HG03432 (cell line): ENCODE results near the gene TBX19.

Experiments used
- ATAC-seq: cut with Tn5 transposase; IDR thresholded peaks from one replicate; pipeline ENCODE4 v1.9.1; 2021; ENCODE audit warnings: mild to moderate bottlenecking, moderate library complexity; ENCODE audit not compliant: unreplicated experiment

Gene TBX19

GRCh38 chr1:168280296-168280927 is at the start of gene TBX19:
Gene TBX19 (plus strand): TSS chr1:168280877. CDS start chr1:168281091, 214 bp downstream.
- ATAC-seq: no peak

GRCh38 chr1:168234846-168235547 is 45.7 kb upstream of the TBX19 start:
- peak; percentile 80 for ATAC-seq

- ATAC-seq: peak; percentile 16
These were observed 45.2 kb upstream of the TBX19 start for GRCh38 chr1:168235548-168235885.

GRCh38 chr1:168235937-168236336 is 44.7 kb upstream of the TBX19 start:
- ATAC-seq: no peak

GRCh38 chr1:168236836-168237611 is 43.7 kb upstream of the TBX19 start:
- ATAC-seq: no peak

- no peak for ATAC-seq
These were observed 37.5 kb upstream of the TBX19 start for GRCh38 chr1:168243198-168243597.

- no peak for ATAC-seq
These were observed 37.0 kb upstream of the TBX19 start for GRCh38 chr1:168243636-168244212.

GRCh38 chr1:168245042-168245441 is 35.6 kb upstream of the TBX19 start:
- no peak for ATAC-seq

- no peak for ATAC-seq
These were observed 34.2 kb upstream of the TBX19 start for GRCh38 chr1:168246506-168246905.

- ATAC-seq: no peak
These were observed 28.4 kb upstream of the TBX19 start for GRCh38 chr1:168252204-168252733.

- no peak for ATAC-seq
These were observed 24.5 kb upstream of the TBX19 start for GRCh38 chr1:168256164-168256563.

GRCh38 chr1:168257397-168257796 is 23.3 kb upstream of the TBX19 start:
- no peak for ATAC-seq

GRCh38 chr1:168259567-168259966 is 21.1 kb upstream of the TBX19 start:
- no peak for ATAC-seq

GRCh38 chr1:168260393-168260792 is 20.3 kb upstream of the TBX19 start:
- no peak for ATAC-seq

- ATAC-seq: no peak
These were observed 19.3 kb upstream of the TBX19 start for GRCh38 chr1:168261390-168261789.

- no peak for ATAC-seq
These were observed 17.5 kb upstream of the TBX19 start for GRCh38 chr1:168263130-168263529.

- ATAC-seq: no peak
These were observed 16.4 kb upstream of the TBX19 start for GRCh38 chr1:168264296-168264695.

GRCh38 chr1:168265596-168265995 is 15.1 kb upstream of the TBX19 start:
- no peak for ATAC-seq

GRCh38 chr1:168266644-168267186 is 14.0 kb upstream of the TBX19 start:
- ATAC-seq: no peak

- ATAC-seq: no peak
These were observed 9.0 kb upstream of the TBX19 start for GRCh38 chr1:168271636-168272035.

GRCh38 chr1:168273575-168273974 is 7.1 kb upstream of the TBX19 start:
- ATAC-seq: no peak
